Measurements from ENCODE around the gene RBP5. TPM values are rescaled to one million over a fixed set of nuclear protein-coding genes. Genes with fewer than 3 reads are reported as not detected.

Gene RBP5
- total and polyA plus RNA-seq, 9 of the 15 experiments (the other 6 are each of a cell fraction or from before 2014, with no cell fraction given): 8.6 to 22.5 (median 11.4) TPM

- TF ChIP-seq PKNOX1 (IDR thresholded peaks at IDR 0.05) (peak; percentile 99), RERE (CRISPR knock-in tag; IDR thresholded peaks at IDR 0.05; ENCODE audit: borderline replicate concordance) (no peak), ZBTB12 (CRISPR knock-in tag; IDR thresholded peaks at IDR 0.05) (peak; percentile 64; the same call in 1 of the 2 replicates), NRF1 (conservative IDR thresholded peaks at IDR 0.05 in 1 of 2, IDR thresholded peaks at IDR 0.05 in 1 of 2) (0 out of 4 replicates have a peak, but pooled peaks of 1 of the 2 experiments have one; percentile 2), EGR1 (conservative IDR thresholded peaks at IDR 0.05) (peak; percentile 40), NFRKB (IDR thresholded peaks at IDR 0.05; ENCODE audit: low read depth) (no peak), CHD2 (IDR thresholded peaks at IDR 0.05; ENCODE audit: low read depth, low read length) (peak; percentile 63; the same call in 1 of the 2 replicates), ZBTB2 (IDR thresholded peaks at IDR 0.05) (no peak), BCOR (IDR thresholded peaks at IDR 0.05) (no peak), CREM (IDR thresholded peaks at IDR 0.05; ENCODE audit: low read depth) (peak; percentile 95)
- TF ChIP-seq, protein P1, sequence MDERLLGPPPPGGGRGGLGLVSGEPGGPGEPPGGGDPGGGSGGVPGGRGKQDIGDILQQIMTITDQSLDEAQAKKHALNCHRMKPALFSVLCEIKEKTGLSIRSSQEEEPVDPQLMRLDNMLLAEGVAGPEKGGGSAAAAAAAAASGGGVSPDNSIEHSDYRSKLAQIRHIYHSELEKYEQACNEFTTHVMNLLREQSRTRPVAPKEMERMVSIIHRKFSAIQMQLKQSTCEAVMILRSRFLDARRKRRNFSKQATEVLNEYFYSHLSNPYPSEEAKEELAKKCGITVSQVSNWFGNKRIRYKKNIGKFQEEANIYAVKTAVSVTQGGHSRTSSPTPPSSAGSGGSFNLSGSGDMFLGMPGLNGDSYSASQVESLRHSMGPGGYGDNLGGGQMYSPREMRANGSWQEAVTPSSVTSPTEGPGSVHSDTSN (CRISPR knock-in tag; IDR thresholded peaks at IDR 0.05; ENCODE audit: low read depth): peak; percentile 87
- TF ChIP-seq, protein P1 (tag; conservative IDR thresholded peaks at IDR 0.05; ENCODE audit: low read depth): peak; percentile 96
- TF ChIP-seq, protein P2, sequence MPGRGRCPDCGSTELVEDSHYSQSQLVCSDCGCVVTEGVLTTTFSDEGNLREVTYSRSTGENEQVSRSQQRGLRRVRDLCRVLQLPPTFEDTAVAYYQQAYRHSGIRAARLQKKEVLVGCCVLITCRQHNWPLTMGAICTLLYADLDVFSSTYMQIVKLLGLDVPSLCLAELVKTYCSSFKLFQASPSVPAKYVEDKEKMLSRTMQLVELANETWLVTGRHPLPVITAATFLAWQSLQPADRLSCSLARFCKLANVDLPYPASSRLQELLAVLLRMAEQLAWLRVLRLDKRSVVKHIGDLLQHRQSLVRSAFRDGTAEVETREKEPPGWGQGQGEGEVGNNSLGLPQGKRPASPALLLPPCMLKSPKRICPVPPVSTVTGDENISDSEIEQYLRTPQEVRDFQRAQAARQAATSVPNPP (IDR thresholded peaks at IDR 0.05; ENCODE audit: borderline replicate concordance, insufficient read depth, insufficient read length): no peak
Measured at GRCh38 chr12:7129872-7130691, 1.4 kb upstream of the RBP5 start, which contains the start of gene CLSTN3 (continued).
